Measurements from ENCODE around the gene WNK2. TPM values are rescaled to one million over a fixed set of nuclear protein-coding genes. Genes with fewer than 3 reads are reported as not detected.

WNK2 gene
- total and polyA plus RNA-seq, 9 donors, result 7.4 to 20.7 (median 14.9) TPM

GRCh38 chr9:93287189-93287552 lies 103.2 kb downstream of the WNK2 start:
- Histone ChIP-seq H3K27me3 (ENCODE audit: control insufficient read depth, insufficient read depth, low read length) (no peaks in the 10 kb centered on the region), H3K27ac (ENCODE audit: low read length) (no peak overlapping the region), H3K9me3 (replicated peaks; ENCODE audit: control insufficient read depth, low read depth, low read length) (no peaks in the 10 kb centered on the region), H3K4me3 (ENCODE audit: low read length) (no peak overlapping the region), H3K4me1 (ENCODE audit: control insufficient read depth, insufficient read depth, low read length) (no peaks in the 10 kb centered on the region), H3K36me3 (ENCODE audit: control insufficient read depth, insufficient read depth, low read length) (no peaks in the 10 kb centered on the region)
- no peak for DNase-seq
- 80% methylated on average over 7 of the region's 10 CpGs for WGBS (ENCODE audit: insufficient coverage)

- WGBS (ENCODE audit: insufficient coverage), result 83% methylated on average over 2 of the region's 5 CpGs
- Histone ChIP-seq H3K27me3 (ENCODE audit: control insufficient read depth, insufficient read depth, low read length) (no peaks in the 10 kb centered on the region), H3K9me3 (replicated peaks; ENCODE audit: control insufficient read depth, low read depth, low read length) (no peaks in the 10 kb centered on the region), H3K36me3 (ENCODE audit: control insufficient read depth, insufficient read depth, low read length) (no peaks in the 10 kb centered on the region), H3K4me1 (ENCODE audit: control insufficient read depth, insufficient read depth, low read length) (no peaks in the 10 kb centered on the region), H3K27ac (ENCODE audit: low read length) (no peak overlapping the region), H3K4me3 (ENCODE audit: low read length) (no peak overlapping the region)
- no peak for DNase-seq
These were observed 103.7 kb downstream of the WNK2 start for GRCh38 chr9:93287593-93287992.

GRCh38 chr9:93288341-93288740 lies 104.4 kb downstream of the WNK2 start:
- no peak for DNase-seq
- H3K36me3 ChIP-seq (ENCODE audit: control insufficient read depth, insufficient read depth, low read length), result no peaks in the 10 kb centered on the region
- H3K4me1 ChIP-seq (ENCODE audit: control insufficient read depth, insufficient read depth, low read length), result no peaks in the 10 kb centered on the region
- H3K27me3 ChIP-seq (ENCODE audit: control insufficient read depth, insufficient read depth, low read length), result no peaks in the 10 kb centered on the region
- no peak overlapping the region for H3K4me3 ChIP-seq (ENCODE audit: low read length)
- H3K9me3 ChIP-seq (replicated peaks; ENCODE audit: control insufficient read depth, low read depth, low read length), result no peaks in the 10 kb centered on the region
- 69% methylated on average over 8 of the region's 8 CpGs for WGBS (ENCODE audit: insufficient coverage)
- no peak overlapping the region for H3K27ac ChIP-seq (ENCODE audit: low read length)

GRCh38 chr9:93288891-93289883 lies 105.2 kb downstream of the WNK2 start:
- Histone ChIP-seq H3K9me3 (replicated peaks; ENCODE audit: control insufficient read depth, low read depth, low read length) (no peaks in the 10 kb centered on the region), H3K4me3 (ENCODE audit: low read length) (no peak overlapping the region), H3K4me1 (ENCODE audit: control insufficient read depth, insufficient read depth, low read length) (no peaks in the 10 kb centered on the region), H3K36me3 (ENCODE audit: control insufficient read depth, insufficient read depth, low read length) (no peaks in the 10 kb centered on the region), H3K27ac (ENCODE audit: low read length) (no peak overlapping the region), H3K27me3 (ENCODE audit: control insufficient read depth, insufficient read depth, low read length) (no peaks in the 10 kb centered on the region)
- no peak for DNase-seq
- WGBS (ENCODE audit: insufficient coverage), result 78% methylated on average over 26 of the region's 32 CpGs

- no peaks in the 10 kb centered on the region for H3K4me1 ChIP-seq (ENCODE audit: control insufficient read depth, insufficient read depth, low read length)
- no peaks in the 10 kb centered on the region for H3K36me3 ChIP-seq (ENCODE audit: control insufficient read depth, insufficient read depth, low read length)
- 77% methylated on average over 19 of the region's 21 CpGs for WGBS (ENCODE audit: insufficient coverage)
- no peak for DNase-seq
- H3K27ac ChIP-seq (ENCODE audit: low read length), result no peak overlapping the region
- no peaks in the 10 kb centered on the region for H3K27me3 ChIP-seq (ENCODE audit: control insufficient read depth, insufficient read depth, low read length)
- H3K4me3 ChIP-seq (ENCODE audit: low read length), result no peak overlapping the region
- no peaks in the 10 kb centered on the region for H3K9me3 ChIP-seq (replicated peaks; ENCODE audit: control insufficient read depth, low read depth, low read length)
These were observed 106.8 kb downstream of the WNK2 start for GRCh38 chr9:93290495-93291434.

- DNase-seq, result no peak
- no peaks in the 10 kb centered on the region for H3K27me3 ChIP-seq (ENCODE audit: control insufficient read depth, insufficient read depth, low read length)
- no peaks in the 10 kb centered on the region for H3K9me3 ChIP-seq (replicated peaks; ENCODE audit: control insufficient read depth, low read depth, low read length)
- H3K36me3 ChIP-seq (ENCODE audit: control insufficient read depth, insufficient read depth, low read length), result no peaks in the 10 kb centered on the region
- no peak overlapping the region for H3K27ac ChIP-seq (ENCODE audit: low read length)
- no peak overlapping the region for H3K4me3 ChIP-seq (ENCODE audit: low read length)
- H3K4me1 ChIP-seq (ENCODE audit: control insufficient read depth, insufficient read depth, low read length), result no peaks in the 10 kb centered on the region
- 86% methylated on average over 16 of the region's 19 CpGs for WGBS (ENCODE audit: insufficient coverage)
These were observed 107.8 kb downstream of the WNK2 start for GRCh38 chr9:93291536-93292287.

GRCh38 chr9:93292288-93292615 lies 108.3 kb downstream of the WNK2 start:
- 85% methylated on average over 8 of the region's 10 CpGs for WGBS (ENCODE audit: insufficient coverage)
- Histone ChIP-seq H3K27me3 (ENCODE audit: control insufficient read depth, insufficient read depth, low read length) (no peaks in the 10 kb centered on the region), H3K36me3 (ENCODE audit: control insufficient read depth, insufficient read depth, low read length) (no peaks in the 10 kb centered on the region), H3K27ac (ENCODE audit: low read length) (no peak overlapping the region), H3K4me1 (ENCODE audit: control insufficient read depth, insufficient read depth, low read length) (no peaks in the 10 kb centered on the region), H3K9me3 (replicated peaks; ENCODE audit: control insufficient read depth, low read depth, low read length) (no peaks in the 10 kb centered on the region), H3K4me3 (ENCODE audit: low read length) (no peak overlapping the region)
- DNase-seq, result no peak

GRCh38 chr9:93292664-93293328 lies 108.9 kb downstream of the WNK2 start:
- Histone ChIP-seq H3K9me3 (replicated peaks; ENCODE audit: control insufficient read depth, low read depth, low read length) (no peaks in the 10 kb centered on the region), H3K4me3 (ENCODE audit: low read length) (no peak overlapping the region), H3K27me3 (ENCODE audit: control insufficient read depth, insufficient read depth, low read length) (no peaks in the 10 kb centered on the region), H3K36me3 (ENCODE audit: control insufficient read depth, insufficient read depth, low read length) (no peaks in the 10 kb centered on the region), H3K27ac (ENCODE audit: low read length) (no peak overlapping the region), H3K4me1 (ENCODE audit: control insufficient read depth, insufficient read depth, low read length) (peaks cover 4% of the 10 kb centered on the region)
- DNase-seq, result no peak
- 85% methylated on average over 41 of the region's 43 CpGs for WGBS (ENCODE audit: insufficient coverage)

GRCh38 chr9:93294011-93294410 lies 110.1 kb downstream of the WNK2 start:
- Histone ChIP-seq H3K9me3 (replicated peaks; ENCODE audit: control insufficient read depth, low read depth, low read length) (no peaks in the 10 kb centered on the region), H3K4me1 (ENCODE audit: control insufficient read depth, insufficient read depth, low read length) (peaks cover 15% of the 10 kb centered on the region), H3K27ac (ENCODE audit: low read length) (no peak overlapping the region), H3K27me3 (ENCODE audit: control insufficient read depth, insufficient read depth, low read length) (no peaks in the 10 kb centered on the region), H3K4me3 (ENCODE audit: low read length) (no peak overlapping the region), H3K36me3 (ENCODE audit: control insufficient read depth, insufficient read depth, low read length) (no peaks in the 10 kb centered on the region)
- WGBS (ENCODE audit: insufficient coverage), result 94% methylated on average over 4 of the region's 9 CpGs
- DNase-seq, result no peak
